ENCODE measurements around the gene SLC22A3. TPM values are rescaled to one million over a fixed set of nuclear protein-coding genes. Genes with fewer than 3 reads are reported as not detected.
"Not testable (repeated sequence)": the region's sequence is repeated elsewhere in the genome, so short reads cannot be mapped to it uniquely, and the experiment has no call there.

SLC22A3 gene
- total RNA-seq, 6 experiments from 2014 or later: 16.3 to 49.3 (median 32.0) TPM

DNA sequence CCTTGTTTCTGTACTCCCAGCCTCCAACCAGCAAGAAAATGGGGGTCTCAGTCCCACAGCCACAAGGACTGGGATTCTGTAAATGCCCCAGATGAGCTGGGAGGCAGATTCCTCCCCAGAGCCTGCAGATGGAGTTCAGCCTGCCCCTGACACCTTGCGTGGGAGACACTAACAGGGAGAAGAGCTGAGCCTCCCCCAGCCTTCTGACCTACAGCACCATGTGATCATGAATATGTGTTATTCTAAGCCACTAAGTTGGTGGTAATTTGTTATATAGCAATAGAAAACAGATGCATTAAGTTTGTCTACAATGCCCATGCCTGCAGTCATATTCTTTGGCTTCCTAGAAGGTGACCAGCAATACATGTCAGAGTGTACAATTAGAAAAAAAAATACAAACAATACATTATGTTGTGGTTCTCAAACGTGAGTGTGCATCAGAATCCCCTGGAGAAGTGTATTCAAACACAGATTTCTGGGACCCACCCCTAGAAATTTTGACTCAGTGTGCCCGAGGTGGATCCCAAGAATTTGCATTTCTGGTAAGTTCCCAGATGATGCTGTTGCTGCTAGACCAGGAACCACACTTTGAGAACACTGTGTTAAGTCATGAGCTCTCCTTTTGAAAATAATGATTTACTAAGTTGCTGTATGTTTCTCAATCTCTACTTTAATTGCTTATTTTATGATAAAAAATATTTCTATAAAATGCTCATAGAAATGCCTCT, 39.9 kb downstream of the SLC22A3 start:
- DNase-seq: no peak
- intact Hi-C loops (cut with DNase I): no loop called here
- no peak overlapping the region for H3K4me3 ChIP-seq
- no peaks in the 10 kb centered on the region for H3K9me3 ChIP-seq
- H3K36me3 ChIP-seq: no peaks in the 10 kb centered on the region
- ATAC-seq: no peak
- WGBS (ENCODE audit: insufficient coverage, low coverage, low lambda C conversion rate, missing lambda C conversion rate): 36% methylated on average over 3 of the region's 3 CpGs
- H3K27ac ChIP-seq: peak overlapping the region in 1 of 3 donors; percentile 10
- no peaks in the 10 kb centered on the region for H3K27me3 ChIP-seq
- peaks cover 0 to 29% (median 6%) of the 10 kb centered on the region in 4 donors for H3K4me1 ChIP-seq
- TF ChIP-seq, protein P1, sequence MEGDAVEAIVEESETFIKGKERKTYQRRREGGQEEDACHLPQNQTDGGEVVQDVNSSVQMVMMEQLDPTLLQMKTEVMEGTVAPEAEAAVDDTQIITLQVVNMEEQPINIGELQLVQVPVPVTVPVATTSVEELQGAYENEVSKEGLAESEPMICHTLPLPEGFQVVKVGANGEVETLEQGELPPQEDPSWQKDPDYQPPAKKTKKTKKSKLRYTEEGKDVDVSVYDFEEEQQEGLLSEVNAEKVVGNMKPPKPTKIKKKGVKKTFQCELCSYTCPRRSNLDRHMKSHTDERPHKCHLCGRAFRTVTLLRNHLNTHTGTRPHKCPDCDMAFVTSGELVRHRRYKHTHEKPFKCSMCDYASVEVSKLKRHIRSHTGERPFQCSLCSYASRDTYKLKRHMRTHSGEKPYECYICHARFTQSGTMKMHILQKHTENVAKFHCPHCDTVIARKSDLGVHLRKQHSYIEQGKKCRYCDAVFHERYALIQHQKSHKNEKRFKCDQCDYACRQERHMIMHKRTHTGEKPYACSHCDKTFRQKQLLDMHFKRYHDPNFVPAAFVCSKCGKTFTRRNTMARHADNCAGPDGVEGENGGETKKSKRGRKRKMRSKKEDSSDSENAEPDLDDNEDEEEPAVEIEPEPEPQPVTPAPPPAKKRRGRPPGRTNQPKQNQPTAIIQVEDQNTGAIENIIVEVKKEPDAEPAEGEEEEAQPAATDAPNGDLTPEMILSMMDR (IDR thresholded peaks at IDR 0.05): no peak
- TF ChIP-seq POLR2A (IDR thresholded peaks at IDR 0.05): no peak

DNA sequence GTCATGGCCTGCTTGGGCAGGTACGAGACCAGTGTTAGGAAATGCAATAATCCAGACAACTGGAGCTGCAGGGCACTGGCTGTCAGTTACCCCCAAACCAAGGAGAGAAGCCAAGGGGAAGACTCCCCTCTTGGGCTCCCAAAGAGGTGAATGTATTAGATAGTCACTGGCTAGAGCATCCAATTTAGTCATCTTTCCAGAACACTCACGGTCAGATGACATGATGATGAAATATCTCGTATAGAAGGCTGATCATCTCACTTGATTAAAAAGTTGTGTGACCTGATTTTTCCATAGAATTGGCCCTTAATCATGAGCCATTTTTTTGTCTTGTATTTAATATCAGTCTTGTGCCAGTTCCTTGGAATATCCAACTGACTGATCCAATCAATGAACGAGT, 40.7 kb downstream of the SLC22A3 start:
- no peak for DNase-seq
- Histone ChIP-seq H3K27me3 (no peaks in the 10 kb centered on the region), H3K9me3 (no peaks in the 10 kb centered on the region), H3K36me3 (no peaks in the 10 kb centered on the region), H3K4me3 (no peak overlapping the region), H3K27ac (no peak overlapping the region), H3K4me1 (peaks cover 0 to 33% (median 8%) of the 10 kb centered on the region in 4 donors)
- TF ChIP-seq, protein P1 (IDR thresholded peaks at IDR 0.05): no peak
- no peak for TF ChIP-seq POLR2A (IDR thresholded peaks at IDR 0.05)
- WGBS (ENCODE audit: insufficient coverage, low coverage, low lambda C conversion rate, missing lambda C conversion rate): 68% methylated on average over 4 of the region's 4 CpGs
- ATAC-seq: no peak
- intact Hi-C loops (cut with DNase I): no loop called here

DNA sequence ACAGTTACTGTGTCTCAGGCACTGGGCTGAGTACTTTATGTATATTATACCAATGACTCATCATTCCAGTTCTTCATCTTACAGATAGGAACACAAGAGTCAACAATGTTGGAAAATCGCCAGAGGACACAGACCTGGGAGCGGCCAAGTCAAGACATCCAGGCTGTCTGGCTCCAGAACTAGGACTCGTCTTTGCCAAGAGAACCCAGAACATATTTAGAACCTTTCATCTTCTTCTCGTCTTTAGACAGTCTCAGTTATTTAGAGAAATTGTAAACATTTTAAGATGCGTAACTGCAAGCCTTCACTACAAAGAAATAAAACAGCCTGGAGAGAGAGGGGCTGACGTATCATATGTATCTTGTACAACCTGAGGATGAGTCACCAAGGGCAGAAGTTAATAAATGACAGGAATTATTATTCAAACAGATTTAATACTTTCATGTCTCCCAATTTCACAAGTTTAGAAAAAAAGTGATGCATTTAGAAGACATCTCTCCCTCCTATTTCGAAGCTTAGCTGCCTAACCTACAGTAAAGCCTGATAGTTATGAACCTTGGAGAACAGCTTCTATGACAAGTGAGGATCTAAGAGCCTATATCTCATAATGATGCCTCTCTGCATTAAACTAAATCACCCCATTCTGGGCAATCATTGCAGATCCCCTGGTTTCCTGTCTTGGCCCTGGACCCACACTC, 43.4 kb downstream of the SLC22A3 start:
- TF ChIP-seq, protein P1 (IDR thresholded peaks at IDR 0.05): no peak
- TF ChIP-seq POLR2A (IDR thresholded peaks at IDR 0.05): no peak
- Histone ChIP-seq H3K27me3 (no peaks in the 10 kb centered on the region), H3K36me3 (no peaks in the 10 kb centered on the region), H3K27ac (peak overlapping the region in 2 of 3 donors; percentile 13 to 59), H3K4me1 (peaks cover 0 to 51% (median 14%) of the 10 kb centered on the region in 4 donors), H3K9me3 (no peaks in the 10 kb centered on the region), H3K4me3 (no peak overlapping the region)
- DNase-seq: no peak
- ATAC-seq: peak in 1 of 4 donors; percentile 33
- 34% methylated on average over 7 of the region's 7 CpGs for WGBS (ENCODE audit: insufficient coverage, low coverage, low lambda C conversion rate, missing lambda C conversion rate)
- intact Hi-C loops (cut with DNase I): no loop called here

DNA sequence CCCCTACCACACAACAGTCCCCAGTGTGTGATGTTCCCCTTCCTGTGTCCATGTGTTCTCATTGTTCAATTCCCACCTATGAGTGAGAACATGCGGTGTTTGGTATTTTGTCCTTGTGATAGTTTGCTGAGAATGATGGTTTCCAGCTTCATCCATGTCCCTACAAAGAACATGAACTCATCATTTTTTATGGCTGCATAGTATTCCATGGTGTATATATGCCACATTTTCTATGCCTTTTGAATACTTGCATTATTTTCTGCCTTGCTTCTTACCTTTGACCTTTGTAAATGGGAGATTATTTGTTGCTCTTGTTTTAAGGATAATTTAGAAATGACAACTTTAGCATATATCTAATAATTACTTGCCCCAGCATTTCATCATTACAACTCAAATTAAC, 45.3 kb downstream of the SLC22A3 start:
- DNase-seq; H3K27me3 ChIP-seq; intact Hi-C loops (cut with DNase I); ATAC-seq; H3K4me3 ChIP-seq; H3K36me3 ChIP-seq; H3K9me3 ChIP-seq: not testable (repeated sequence)
- Histone ChIP-seq H3K27ac (peak overlapping the region in 1 of 3 donors; percentile 69), H3K4me1 (peaks cover 0 to 35% (median 10%) of the 10 kb centered on the region in 4 donors)
- 100% methylated on average over 1 of the region's 1 CpG for WGBS (ENCODE audit: insufficient coverage, low coverage, low lambda C conversion rate, missing lambda C conversion rate)
